ENCODE results near the gene TARBP1. TPM values are rescaled to one million over a fixed set of nuclear protein-coding genes. Genes with fewer than 3 reads are reported as not detected.

The TARBP1 gene
- total RNA-seq, 1 donor from 2014 or later = 17.8 TPM

DNA sequence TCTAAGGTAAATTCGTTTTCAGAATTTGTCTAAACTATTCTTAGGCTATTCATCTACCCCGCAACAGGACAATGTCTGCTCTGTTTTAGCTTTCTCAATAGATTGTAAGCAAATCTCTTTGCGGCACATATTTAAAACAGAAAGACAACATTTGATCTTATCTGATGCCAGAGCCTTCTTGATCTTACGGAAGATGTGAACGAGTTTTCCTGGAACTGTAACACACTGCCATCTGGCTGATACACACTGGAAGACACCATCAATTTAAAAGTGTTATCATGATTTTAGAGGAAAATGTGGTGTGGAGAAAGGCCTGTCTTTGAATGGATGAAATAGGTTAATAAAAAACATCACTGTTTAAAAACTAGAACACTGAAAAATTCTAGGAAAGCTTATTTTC, 69.7 kb downstream of the TARBP1 start:
- Histone ChIP-seq H3K79me2 (ENCODE audit: insufficient read depth, low read length) (no peaks in the 10 kb centered on the region), H3K4me1 (ENCODE audit: insufficient read depth, low read length) (no peaks in the 10 kb centered on the region), H3K27ac (ENCODE audit: low read depth, low read length) (no peak overlapping the region), H4K20me1 (ENCODE audit: insufficient read depth, low read length) (no peaks in the 10 kb centered on the region), H3K9ac (ENCODE audit: low read length) (no peak overlapping the region), H3K9me3 (ENCODE audit: insufficient read depth, low read depth, low read length) (no peaks in the 10 kb centered on the region), H3K4me3 (ENCODE audit: insufficient read depth, low read depth, low read length) (no peak overlapping the region), H3K4me2 (ENCODE audit: low read length) (no peak overlapping the region), H3K36me3 (ENCODE audit: insufficient read depth, low read length) (peaks cover 3% of the 10 kb centered on the region), H3K27me3 (ENCODE audit: insufficient read depth, low read length) (no peaks in the 10 kb centered on the region), H2AFZ (ENCODE audit: low read depth, low read length) (no peak overlapping the region)
- H3K4me1 Mint-ChIP-seq (ENCODE audit: low read depth, unreplicated experiment) = no peaks in the 10 kb centered on the region
- TF ChIP-seq EZH2 (IDR thresholded peaks at IDR 0.05; ENCODE audit: insufficient read depth, low read length) = no peak
- no peak for TF ChIP-seq CTCF (IDR thresholded peaks at IDR 0.05; ENCODE audit: insufficient read depth, low read depth, low read length)
- H3K4me3 Mint-ChIP-seq (ENCODE audit: unreplicated experiment) = no peak overlapping the region
- no peak for DNase-seq (ENCODE audit: low read depth)
- no peak overlapping the region for H3K27ac Mint-ChIP-seq (ENCODE audit: unreplicated experiment)
- H3K27me3 Mint-ChIP-seq (ENCODE audit: low read depth, unreplicated experiment) = no peaks in the 10 kb centered on the region
- peaks cover 4% of the 10 kb centered on the region for H3K36me3 Mint-ChIP-seq (ENCODE audit: low read depth, unreplicated experiment)
- H3K9me3 Mint-ChIP-seq (ENCODE audit: unreplicated experiment) = no peaks in the 10 kb centered on the region
- FAIRE-seq = no peak

- Mint-ChIP-seq H3K4me1 (ENCODE audit: low read depth, unreplicated experiment) (no peaks in the 10 kb centered on the region), H3K27ac (ENCODE audit: unreplicated experiment) (no peak overlapping the region), H3K27me3 (ENCODE audit: low read depth, unreplicated experiment) (no peaks in the 10 kb centered on the region), H3K9me3 (ENCODE audit: unreplicated experiment) (no peaks in the 10 kb centered on the region), H3K36me3 (ENCODE audit: low read depth, unreplicated experiment) (peaks cover 4% of the 10 kb centered on the region), H3K4me3 (ENCODE audit: unreplicated experiment) (no peak overlapping the region)
- H3K27ac ChIP-seq (ENCODE audit: low read depth, low read length) = no peak overlapping the region
- no peak overlapping the region for H2AFZ ChIP-seq (ENCODE audit: low read depth, low read length)
- peaks cover 3% of the 10 kb centered on the region for H3K36me3 ChIP-seq (ENCODE audit: insufficient read depth, low read length)
- H3K4me2 ChIP-seq (ENCODE audit: low read length) = no peak overlapping the region
- H3K79me2 ChIP-seq (ENCODE audit: insufficient read depth, low read length) = no peaks in the 10 kb centered on the region
- FAIRE-seq = no peak
- no peaks in the 10 kb centered on the region for H3K27me3 ChIP-seq (ENCODE audit: insufficient read depth, low read length)
- no peak overlapping the region for H3K4me3 ChIP-seq (ENCODE audit: insufficient read depth, low read depth, low read length)
- H3K9me3 ChIP-seq (ENCODE audit: insufficient read depth, low read depth, low read length) = no peaks in the 10 kb centered on the region
- no peaks in the 10 kb centered on the region for H3K4me1 ChIP-seq (ENCODE audit: insufficient read depth, low read length)
- no peak for DNase-seq (ENCODE audit: low read depth)
- no peaks in the 10 kb centered on the region for H4K20me1 ChIP-seq (ENCODE audit: insufficient read depth, low read length)
- TF ChIP-seq CTCF (IDR thresholded peaks at IDR 0.05; ENCODE audit: insufficient read depth, low read depth, low read length) (no peak), EZH2 (IDR thresholded peaks at IDR 0.05; ENCODE audit: insufficient read depth, low read length) (no peak)
- no peak overlapping the region for H3K9ac ChIP-seq (ENCODE audit: low read length)
Measured at GRCh38 chr1:234408757-234409156, 70.2 kb downstream of the TARBP1 start.

DNA sequence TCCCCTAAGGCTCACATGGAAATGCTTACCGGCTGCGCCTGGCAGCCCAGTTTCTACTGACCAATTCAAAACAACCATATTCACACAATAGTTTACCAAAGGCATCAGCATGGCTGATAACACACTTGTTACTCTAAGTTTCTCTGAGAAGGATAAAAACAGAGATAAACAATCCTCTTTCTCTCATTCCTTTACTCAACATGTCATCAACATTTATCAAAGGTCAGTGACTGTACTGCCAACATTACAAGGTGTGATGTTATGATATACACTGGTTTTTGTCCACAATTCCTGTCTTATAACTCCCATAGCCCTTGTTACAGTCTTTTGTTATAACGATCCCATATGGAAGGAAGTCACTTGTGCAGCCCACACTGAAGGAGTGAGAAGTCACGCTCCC, 72.1 kb downstream of the TARBP1 start:
- H3K36me3 Mint-ChIP-seq (ENCODE audit: low read depth, unreplicated experiment) = no peaks in the 10 kb centered on the region
- FAIRE-seq (no peak), DNase-seq (ENCODE audit: low read depth) (no peak)
- H3K4me1 Mint-ChIP-seq (ENCODE audit: low read depth, unreplicated experiment) = no peaks in the 10 kb centered on the region
- H3K27ac ChIP-seq (ENCODE audit: low read depth, low read length) = no peak overlapping the region
- H3K4me3 ChIP-seq (ENCODE audit: insufficient read depth, low read depth, low read length) = no peak overlapping the region
- H3K27me3 Mint-ChIP-seq (ENCODE audit: low read depth, unreplicated experiment) = no peaks in the 10 kb centered on the region
- no peak overlapping the region for H2AFZ ChIP-seq (ENCODE audit: low read depth, low read length)
- no peak overlapping the region for H3K27ac Mint-ChIP-seq (ENCODE audit: unreplicated experiment)
- H3K79me2 ChIP-seq (ENCODE audit: insufficient read depth, low read length) = no peaks in the 10 kb centered on the region
- no peaks in the 10 kb centered on the region for H3K9me3 ChIP-seq (ENCODE audit: insufficient read depth, low read depth, low read length)
- H3K4me1 ChIP-seq (ENCODE audit: insufficient read depth, low read length) = no peaks in the 10 kb centered on the region
- no peaks in the 10 kb centered on the region for H4K20me1 ChIP-seq (ENCODE audit: insufficient read depth, low read length)
- TF ChIP-seq EZH2 (IDR thresholded peaks at IDR 0.05; ENCODE audit: insufficient read depth, low read length) (no peak), CTCF (IDR thresholded peaks at IDR 0.05; ENCODE audit: insufficient read depth, low read depth, low read length) (no peak)
- H3K4me2 ChIP-seq (ENCODE audit: low read length) = no peak overlapping the region
- no peak overlapping the region for H3K4me3 Mint-ChIP-seq (ENCODE audit: unreplicated experiment)
- no peaks in the 10 kb centered on the region for H3K9me3 Mint-ChIP-seq (ENCODE audit: unreplicated experiment)
- no peaks in the 10 kb centered on the region for H3K27me3 ChIP-seq (ENCODE audit: insufficient read depth, low read length)
- H3K36me3 ChIP-seq (ENCODE audit: insufficient read depth, low read length) = no peaks in the 10 kb centered on the region
- H3K9ac ChIP-seq (ENCODE audit: low read length) = no peak overlapping the region
